Umbilical cord (tissue), 2 donors: ENCODE results near the gene RPTOR. TPM values are rescaled to one million over a fixed set of nuclear protein-coding genes. Genes with fewer than 3 reads are reported as not detected.

Source experiments
- DNase-seq: peaks from one replicate; pipeline ENCODE4 v3.0.0-alpha.2; 2015; ENCODE audit warnings: low spot score
- total RNA-seq: library from RNA; depleted of rRNA; stranded (reverse); fragments of >200 nt; gene quantifications from one replicate; pipeline ENCODE4 v1.2.3, GENCODE V29; 2014; ENCODE audit warnings: low replicate concordance; ENCODE audit not compliant: insufficient read depth

RPTOR gene
- total RNA-seq, 1 donor from 2014 or later, result 19.7 TPM

GRCh38 chr17:80716986-80717719 is 172.5 kb downstream of the RPTOR start:
- no peak for DNase-seq

- no peak for DNase-seq
Measured at GRCh38 chr17:80717720-80718083, 173.1 kb downstream of the RPTOR start.

GRCh38 chr17:80718428-80718827 is 173.8 kb downstream of the RPTOR start:
- no peak for DNase-seq

GRCh38 chr17:80719449-80719848 is 174.8 kb downstream of the RPTOR start:
- no peak for DNase-seq

- DNase-seq, result no peak
Measured at GRCh38 chr17:80720610-80721577, 176.3 kb downstream of the RPTOR start.

- DNase-seq, result no peak
Measured at GRCh38 chr17:80722661-80723060, 178.0 kb downstream of the RPTOR start.

GRCh38 chr17:80724775-80725266 is 180.2 kb downstream of the RPTOR start:
- DNase-seq, result peak; percentile 80

GRCh38 chr17:80725517-80725916 is 180.9 kb downstream of the RPTOR start:
- peak; percentile 11 for DNase-seq

- no peak for DNase-seq
Measured at GRCh38 chr17:80726558-80727408, 182.1 kb downstream of the RPTOR start.

GRCh38 chr17:80727409-80727755 is 182.7 kb downstream of the RPTOR start:
- no peak for DNase-seq

GRCh38 chr17:80729016-80729415 is 184.4 kb downstream of the RPTOR start:
- DNase-seq, result no peak

- no peak for DNase-seq
Measured at GRCh38 chr17:80729761-80730160, 185.1 kb downstream of the RPTOR start.

- no peak for DNase-seq
Measured at GRCh38 chr17:80730739-80731138, 186.1 kb downstream of the RPTOR start.

- no peak for DNase-seq
Measured at GRCh38 chr17:80731323-80731722, 186.7 kb downstream of the RPTOR start.

- no peak for DNase-seq
Measured at GRCh38 chr17:80732268-80732667, 187.6 kb downstream of the RPTOR start.

- peak; percentile 31 for DNase-seq
Measured at GRCh38 chr17:80737106-80738019, 192.7 kb downstream of the RPTOR start.

- DNase-seq, result peak; percentile 23
Measured at GRCh38 chr17:80738020-80738808, 193.6 kb downstream of the RPTOR start.

GRCh38 chr17:80738987-80739730 is 194.5 kb downstream of the RPTOR start:
- DNase-seq, result no peak

GRCh38 chr17:80740141-80740540 is 195.5 kb downstream of the RPTOR start:
- no peak for DNase-seq
